Measurements from ENCODE around the gene SLC7A5. TPM values are rescaled to one million over a fixed set of nuclear protein-coding genes. Genes with fewer than 3 reads are reported as not detected.

SLC7A5 gene
- total RNA-seq, 4 donors from 2014 or later: 1.5 to 31.8 (median 5.4) TPM

DNA sequence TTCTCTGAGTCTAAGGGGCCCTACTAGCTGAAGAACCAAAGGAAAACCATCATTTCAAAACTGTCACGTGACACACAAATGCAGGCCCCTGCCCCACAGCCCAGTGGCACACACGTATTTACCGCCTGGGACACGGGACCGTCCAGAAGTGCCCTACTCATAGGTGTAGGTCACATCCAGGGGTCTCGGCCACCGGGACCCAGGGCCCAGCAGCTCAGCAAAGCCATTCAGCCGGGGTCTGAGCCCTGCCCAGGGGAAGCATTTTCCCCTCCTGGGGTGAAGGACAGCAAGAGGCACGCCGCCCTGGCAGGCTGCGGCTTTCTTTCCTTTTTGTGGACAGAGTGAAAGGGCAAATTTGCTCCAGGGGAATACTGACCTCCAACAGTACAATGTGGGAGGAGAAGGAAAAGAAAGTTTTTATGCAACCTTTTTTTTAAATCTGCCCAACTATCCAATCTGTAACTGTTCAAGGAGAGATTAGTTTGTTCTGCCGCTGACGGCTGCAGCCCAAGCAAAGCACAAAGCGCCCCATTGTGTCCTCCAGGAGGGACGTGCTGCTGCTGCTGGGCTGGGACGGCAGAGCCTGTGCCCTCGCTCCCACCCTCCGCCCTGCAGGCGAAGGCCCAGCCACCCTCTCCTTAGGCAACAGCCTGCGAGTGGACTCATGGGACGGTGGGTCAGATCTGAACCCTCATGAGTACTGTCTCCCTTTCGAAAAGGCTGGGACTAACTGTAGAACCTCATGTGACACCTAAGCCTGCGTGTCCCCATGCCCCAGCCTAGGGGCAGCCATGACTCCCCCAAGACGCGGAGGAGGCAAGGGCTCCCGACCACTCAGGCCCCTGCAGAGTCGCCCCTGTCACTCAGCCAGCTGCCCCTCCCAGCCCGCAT lies 21.3 kb downstream of the SLC7A5 start:
- TF ChIP-seq, protein P1, sequence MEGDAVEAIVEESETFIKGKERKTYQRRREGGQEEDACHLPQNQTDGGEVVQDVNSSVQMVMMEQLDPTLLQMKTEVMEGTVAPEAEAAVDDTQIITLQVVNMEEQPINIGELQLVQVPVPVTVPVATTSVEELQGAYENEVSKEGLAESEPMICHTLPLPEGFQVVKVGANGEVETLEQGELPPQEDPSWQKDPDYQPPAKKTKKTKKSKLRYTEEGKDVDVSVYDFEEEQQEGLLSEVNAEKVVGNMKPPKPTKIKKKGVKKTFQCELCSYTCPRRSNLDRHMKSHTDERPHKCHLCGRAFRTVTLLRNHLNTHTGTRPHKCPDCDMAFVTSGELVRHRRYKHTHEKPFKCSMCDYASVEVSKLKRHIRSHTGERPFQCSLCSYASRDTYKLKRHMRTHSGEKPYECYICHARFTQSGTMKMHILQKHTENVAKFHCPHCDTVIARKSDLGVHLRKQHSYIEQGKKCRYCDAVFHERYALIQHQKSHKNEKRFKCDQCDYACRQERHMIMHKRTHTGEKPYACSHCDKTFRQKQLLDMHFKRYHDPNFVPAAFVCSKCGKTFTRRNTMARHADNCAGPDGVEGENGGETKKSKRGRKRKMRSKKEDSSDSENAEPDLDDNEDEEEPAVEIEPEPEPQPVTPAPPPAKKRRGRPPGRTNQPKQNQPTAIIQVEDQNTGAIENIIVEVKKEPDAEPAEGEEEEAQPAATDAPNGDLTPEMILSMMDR (IDR thresholded peaks at IDR 0.05): no peak
- DNase-seq (ENCODE audit: low spot score) (no peak), ATAC-seq (ENCODE audit: low FRiP score) (no peak)

DNA sequence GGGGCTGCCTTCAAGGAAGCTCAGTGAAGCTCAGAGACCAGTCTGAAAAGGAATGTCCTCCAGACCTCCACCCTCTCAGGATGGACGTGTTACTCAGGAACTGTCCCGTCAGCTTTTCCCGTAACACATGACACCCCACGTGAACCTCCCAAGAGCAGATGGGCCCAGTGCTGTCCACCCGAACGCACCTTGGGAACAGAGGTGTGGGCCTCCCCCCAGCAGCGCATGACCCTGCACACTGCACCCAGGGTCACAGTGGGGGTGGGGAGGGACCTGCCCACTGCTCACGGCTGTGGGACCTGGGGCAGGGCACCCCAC lies 21.9 kb downstream of the SLC7A5 start:
- ATAC-seq (ENCODE audit: low FRiP score) (no peak), DNase-seq (ENCODE audit: low spot score) (no peak)
- TF ChIP-seq, protein P1 (IDR thresholded peaks at IDR 0.05): no peak

DNA sequence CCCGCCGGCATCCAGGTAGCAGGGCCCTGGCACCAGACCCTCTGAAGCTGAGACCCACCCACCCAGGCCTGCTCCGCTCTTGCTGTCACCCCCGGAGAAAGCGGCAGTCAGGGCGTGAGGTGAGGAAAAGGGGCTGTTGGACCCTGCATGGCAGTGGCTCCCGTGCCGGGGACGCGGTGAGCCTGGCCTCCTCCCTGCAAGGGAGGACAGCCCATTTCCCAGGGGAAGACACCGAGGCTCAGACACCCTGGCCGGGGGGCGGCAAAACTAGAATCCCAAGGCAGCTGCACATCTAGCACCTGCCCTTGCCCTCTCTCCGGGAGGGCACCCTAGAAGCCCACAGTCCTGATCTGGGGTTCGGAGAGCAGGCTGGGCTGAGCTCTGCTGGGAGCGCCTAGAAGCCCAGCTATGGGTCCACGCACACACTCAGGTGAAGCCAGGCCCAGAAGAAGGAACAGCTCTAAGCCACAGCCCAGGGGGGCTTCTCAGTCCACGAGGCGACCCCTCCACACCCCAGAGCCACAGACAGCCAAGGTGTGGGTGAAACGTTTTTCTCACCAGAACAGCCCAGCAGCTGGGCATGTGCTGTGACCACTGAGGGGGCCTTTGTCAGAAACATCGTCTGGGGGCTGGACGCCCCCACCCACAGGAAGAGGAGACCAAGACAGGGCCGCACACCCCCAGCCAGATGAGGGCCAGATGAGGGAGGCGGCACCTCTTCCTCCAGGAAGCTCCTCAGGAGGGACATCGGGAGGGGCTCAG lies 22.4 kb downstream of the SLC7A5 start:
- no peak for ATAC-seq (ENCODE audit: low FRiP score)

DNA sequence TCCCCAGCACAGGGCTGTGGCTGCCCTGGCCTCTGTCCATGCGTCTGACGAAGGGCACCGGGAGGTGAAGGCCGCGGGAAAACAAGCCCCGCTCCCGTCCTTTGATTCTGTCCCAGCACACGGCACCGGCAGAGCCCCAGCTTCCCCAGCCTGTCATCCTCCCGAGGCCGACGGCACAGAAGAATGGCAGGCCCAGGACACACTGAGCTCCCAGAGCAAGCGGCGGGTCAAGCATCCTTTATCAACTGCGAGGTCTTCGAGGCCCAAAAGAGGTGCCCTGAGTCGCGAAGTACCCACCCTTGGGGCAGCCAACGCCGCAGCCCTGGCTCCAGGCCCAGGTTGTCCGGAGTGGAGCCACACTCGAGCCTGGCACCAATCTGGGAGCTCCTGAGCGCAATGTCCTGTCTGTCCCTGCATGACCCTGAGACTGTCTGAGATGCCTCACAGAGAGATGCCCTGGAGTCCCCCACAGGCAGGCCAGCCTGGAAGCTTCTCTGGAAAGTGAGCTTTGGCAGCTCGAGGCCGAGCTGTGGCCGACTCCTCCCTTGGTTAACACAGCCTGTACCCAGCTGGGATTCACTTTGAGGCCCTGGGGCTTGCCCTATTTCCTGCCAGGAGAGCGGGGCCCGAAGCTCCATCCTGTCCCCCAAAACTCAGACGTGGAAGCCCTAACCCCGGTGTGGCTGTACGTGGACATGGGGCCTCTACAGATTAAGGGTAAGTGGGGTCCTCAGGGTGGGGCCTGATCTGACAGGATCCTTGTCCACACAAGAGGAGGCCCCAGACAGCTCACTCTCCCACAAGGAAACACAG lies 23.3 kb downstream of the SLC7A5 start:
- TF ChIP-seq, protein P1 (IDR thresholded peaks at IDR 0.05): no peak
- no peak for ATAC-seq (ENCODE audit: low FRiP score)
- DNase-seq (ENCODE audit: low spot score): no peak

More for the DNA sequence above, 22.4 kb downstream of the SLC7A5 start:
- TF ChIP-seq, protein P1 (IDR thresholded peaks at IDR 0.05): no peak
- DNase-seq (ENCODE audit: low spot score): no peak

DNA sequence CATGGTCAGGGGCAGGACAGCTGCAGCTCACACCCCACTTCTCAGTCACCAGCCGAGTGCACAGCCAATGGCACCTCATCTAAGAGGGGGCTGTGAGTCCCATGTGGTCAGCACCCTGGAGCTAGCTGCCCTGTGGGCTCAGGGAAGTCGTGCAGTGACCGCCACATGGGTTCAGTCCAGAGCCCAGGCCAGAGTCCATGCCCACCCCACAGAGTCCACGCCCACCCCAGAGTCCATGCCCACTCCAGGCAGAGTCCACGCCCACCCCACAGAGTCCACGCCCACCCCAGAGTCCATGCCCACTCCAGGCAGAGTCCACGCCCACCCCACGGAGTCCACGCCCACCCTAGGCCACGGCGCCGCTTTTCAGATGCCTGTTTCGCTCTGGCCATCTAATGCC lies 24.1 kb downstream of the SLC7A5 start:
- peak; percentile 4 for ATAC-seq (ENCODE audit: low FRiP score)
- no peak for DNase-seq (ENCODE audit: low spot score)
- TF ChIP-seq, protein P1 (IDR thresholded peaks at IDR 0.05): no peak

DNA sequence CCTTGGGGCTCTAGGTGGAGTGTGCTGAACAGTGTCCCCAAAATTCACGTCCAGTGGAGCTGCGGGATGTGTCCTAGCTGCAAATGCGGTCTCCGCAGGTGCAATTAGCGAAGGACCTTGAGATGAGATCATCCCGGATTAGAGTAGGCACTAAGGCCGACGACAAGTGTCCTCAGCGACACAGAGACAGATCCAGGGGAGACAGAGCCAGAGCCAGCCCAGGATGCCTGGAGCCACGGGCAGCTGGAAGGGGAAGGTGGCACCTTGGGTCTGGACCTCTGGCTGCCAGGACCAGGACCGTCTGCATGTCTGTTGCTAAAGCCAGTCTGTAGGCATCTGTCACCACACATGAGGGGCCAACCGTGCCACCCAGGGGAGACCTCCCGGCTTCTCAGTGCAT lies 24.5 kb downstream of the SLC7A5 start:
- DNase-seq (ENCODE audit: low spot score): no peak
- TF ChIP-seq, protein P1 (IDR thresholded peaks at IDR 0.05): peak in 1 of 3 donors; percentile 5
- no peak for ATAC-seq (ENCODE audit: low FRiP score)

Measured in omental fat pad (tissue), 4 donors.